ENCODE measurements around the gene RUFY3.
A peak's percentile ranks its signal among the peaks of the same experiment; 100 is the strongest.
"Not testable (repeated sequence)": the region's sequence is repeated elsewhere in the genome, so short reads cannot be mapped to it uniquely, and the experiment has no call there.

The RUFY3 gene, protein sequence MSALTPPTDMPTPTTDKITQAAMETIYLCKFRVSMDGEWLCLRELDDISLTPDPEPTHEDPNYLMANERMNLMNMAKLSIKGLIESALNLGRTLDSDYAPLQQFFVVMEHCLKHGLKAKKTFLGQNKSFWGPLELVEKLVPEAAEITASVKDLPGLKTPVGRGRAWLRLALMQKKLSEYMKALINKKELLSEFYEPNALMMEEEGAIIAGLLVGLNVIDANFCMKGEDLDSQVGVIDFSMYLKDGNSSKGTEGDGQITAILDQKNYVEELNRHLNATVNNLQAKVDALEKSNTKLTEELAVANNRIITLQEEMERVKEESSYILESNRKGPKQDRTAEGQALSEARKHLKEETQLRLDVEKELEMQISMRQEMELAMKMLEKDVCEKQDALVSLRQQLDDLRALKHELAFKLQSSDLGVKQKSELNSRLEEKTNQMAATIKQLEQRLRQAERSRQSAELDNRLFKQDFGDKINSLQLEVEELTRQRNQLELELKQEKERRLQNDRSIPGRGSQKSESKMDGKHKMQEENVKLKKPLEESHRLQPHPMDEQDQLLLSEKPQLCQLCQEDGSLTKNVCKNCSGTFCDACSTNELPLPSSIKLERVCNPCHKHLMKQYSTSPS

DNA sequence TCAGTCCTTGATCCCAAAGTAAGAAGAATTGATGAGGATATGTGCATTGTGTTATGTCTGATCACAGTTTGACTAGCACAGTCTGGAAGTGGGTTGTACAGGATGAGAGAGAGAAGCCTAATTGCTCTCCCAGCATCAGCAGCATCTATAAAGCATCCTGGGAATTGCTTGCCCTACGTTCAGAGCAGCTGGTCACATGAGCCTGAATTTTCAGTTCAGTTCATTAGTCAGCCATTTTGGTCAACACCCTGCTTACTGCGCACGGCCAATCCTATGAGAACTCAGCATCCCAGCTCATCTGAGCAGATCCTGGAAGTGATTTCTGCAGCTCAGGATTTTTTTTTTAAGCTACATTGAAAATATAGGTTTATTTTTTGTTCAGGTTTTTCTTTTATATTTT, at the start of gene RUFY3:
Gene RUFY3, plus strand, starts transcription at position 218 of the 400 bp plus-strand sequence. CDS start 610 bp downstream, outside the sequence.
- no peak for DNase-seq

DNA sequence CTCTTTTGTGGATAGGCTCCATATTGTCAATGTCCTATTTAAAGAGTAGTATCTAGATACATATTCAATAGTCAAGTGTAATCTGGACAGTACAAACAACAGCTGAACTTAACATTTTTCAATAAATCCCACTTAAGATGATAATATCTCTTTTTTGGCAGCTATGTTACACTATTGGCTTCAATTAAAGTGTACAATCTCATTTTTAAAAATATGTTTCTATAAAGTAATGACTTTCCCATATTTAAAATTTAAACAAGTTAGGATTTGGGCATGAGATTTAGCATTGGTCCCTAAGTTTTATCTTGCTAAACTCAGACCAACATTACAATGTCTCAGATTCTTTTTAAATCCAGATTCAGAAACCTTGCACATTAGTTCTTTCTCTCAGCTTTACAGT, 47.6 kb upstream of the RUFY3 start:
- DNase-seq: no peak

DNA sequence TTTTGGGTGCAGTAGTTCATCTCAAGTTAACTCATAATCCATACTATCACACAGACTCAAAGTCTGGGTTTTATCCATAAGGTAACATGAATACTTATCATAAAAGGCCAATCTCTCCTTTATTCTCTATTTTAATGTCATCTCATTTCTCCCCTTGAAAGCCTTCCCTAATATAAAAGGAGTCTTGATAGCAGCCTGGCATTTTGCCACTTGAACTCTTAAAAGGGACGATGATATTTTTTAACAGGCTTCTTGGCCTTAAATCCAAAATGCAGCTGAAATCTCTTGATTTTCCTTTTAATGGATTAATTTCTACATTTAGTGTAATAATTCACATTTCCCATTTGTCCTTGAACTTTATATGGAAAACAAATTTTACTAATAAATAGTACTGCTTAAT, 47.0 kb upstream of the RUFY3 start:
- no peak for DNase-seq

DNA sequence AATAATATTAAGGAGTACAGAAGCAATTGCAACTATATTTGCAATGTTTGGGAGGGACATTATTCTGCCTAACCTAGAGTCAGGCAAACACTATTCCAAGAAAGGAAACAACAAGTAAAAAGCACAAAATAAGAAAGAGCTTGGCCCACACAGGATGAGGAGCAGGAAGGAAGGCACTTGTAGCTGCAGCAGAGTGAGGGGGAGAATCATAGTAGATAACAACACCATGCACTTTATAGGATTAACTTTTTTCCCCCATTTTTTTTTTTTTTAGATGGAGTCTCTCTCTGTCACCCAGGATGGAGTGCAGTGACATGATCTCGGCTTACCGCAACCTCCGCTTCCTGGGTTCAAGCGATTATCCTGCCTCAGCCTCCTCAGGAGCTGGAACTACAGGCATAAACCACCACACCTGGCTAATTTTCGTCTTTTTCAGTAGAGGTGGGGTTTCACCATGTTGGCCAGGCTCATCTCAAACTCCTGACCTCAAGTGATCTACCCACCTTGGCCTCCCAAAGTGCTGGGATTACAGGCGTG, 45.1 kb upstream of the RUFY3 start:
- no peak for DNase-seq

DNA sequence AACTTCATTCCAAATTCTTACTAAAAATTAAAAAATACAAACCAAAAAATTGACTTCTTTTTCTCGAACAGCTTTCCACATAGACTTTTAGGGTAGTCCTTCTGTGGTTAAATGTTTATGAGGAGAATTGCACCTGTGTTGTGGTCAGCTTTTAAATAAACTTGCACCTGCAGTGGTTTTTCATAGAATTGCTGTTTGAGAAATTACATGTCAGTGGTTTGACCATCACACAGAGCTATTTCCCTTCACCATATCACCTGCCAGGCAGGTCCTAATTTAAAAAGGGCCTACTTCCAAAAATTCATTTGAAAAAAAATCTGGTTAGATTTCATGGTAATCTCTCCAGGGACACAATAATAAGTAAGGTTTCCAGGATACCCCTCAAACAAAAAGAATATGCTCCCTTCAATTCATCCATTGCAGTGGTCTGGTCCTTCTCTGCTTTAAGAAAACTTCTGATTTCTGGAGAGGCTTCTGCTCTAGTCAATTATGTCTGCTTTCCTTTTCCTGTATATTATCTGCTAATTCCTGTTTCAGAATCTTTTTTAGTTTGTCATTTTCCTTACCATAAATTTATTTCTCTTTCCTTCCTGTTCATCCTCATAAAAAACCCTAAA, 43.3 kb upstream of the RUFY3 start:
- no peak for DNase-seq

DNA sequence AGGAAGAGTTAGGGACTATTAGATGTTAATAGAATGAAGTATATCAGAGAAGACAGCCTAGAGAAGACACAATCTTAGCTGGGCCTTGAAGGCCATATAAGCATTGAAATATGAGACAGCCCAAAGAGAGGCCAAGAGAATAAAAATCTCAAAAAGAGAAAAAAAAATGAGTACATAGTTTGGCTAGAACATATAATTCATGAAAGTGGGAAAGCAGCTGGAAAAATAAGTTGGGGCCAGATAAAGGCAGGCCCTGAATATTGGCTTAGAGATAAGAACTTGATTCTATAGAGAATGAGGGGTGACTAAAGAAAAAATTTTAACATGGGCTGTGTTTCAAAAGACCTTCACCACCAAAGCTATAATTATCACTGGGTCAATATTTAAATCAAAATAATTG, 40.8 kb upstream of the RUFY3 start:
- DNase-seq: no peak

DNA sequence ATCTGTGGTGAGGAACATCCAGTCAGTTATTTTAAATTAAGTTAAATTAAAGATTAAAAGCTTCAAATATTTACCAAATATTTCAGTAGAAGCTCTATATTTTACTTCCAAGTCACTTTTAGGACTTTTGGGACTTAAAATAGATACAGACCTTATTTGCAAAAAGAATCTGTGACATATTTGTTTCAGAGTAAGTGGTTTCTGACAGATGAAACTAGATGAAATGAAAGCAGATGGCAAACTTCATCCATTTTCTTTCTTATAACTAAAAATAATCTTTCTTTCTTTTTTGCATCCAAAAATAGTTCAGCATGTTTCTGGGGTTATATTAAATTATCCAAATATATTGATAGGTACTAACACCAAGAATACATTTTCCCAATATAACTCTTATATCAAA, 40.1 kb upstream of the RUFY3 start:
- DNase-seq: no peak

DNA sequence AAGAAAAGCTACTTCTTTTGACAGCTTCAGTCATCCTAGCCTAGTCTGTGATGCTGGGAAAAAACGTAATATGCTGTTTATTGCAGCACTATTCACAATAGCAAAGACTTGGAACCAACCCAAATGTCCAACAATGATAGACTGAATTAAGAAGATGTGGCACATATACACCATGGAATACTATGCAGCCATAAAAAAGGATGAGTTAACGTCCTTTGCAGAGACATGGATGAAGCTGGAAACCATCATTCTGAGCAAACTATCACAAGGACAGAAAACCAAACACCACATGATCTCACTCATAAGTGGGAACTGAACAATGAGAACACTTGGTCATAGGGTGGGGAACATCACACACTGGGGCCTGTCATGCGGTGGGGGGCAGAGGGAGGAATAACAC, 39.6 kb upstream of the RUFY3 start:
- DNase-seq: not testable (repeated sequence)

DNA sequence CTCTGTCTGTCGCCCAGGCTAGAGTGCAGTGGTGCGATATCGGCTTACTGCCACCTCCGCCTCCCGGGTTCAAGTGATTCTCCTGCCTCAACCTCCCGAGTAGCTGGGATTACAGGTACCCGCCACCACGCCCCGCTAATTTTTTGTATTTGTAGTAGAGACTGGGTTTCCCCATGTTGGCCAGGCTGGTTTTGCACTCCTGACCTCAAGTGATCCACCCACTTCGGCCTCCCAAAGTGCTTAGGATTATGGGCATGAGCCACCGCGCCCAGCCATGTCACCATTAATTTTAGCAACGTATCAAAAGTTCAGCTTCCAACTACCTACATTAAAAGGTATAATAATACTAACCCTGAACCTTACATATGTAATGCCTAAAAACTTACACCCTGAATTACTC, 34.4 kb upstream of the RUFY3 start:
- DNase-seq: no peak

DNA sequence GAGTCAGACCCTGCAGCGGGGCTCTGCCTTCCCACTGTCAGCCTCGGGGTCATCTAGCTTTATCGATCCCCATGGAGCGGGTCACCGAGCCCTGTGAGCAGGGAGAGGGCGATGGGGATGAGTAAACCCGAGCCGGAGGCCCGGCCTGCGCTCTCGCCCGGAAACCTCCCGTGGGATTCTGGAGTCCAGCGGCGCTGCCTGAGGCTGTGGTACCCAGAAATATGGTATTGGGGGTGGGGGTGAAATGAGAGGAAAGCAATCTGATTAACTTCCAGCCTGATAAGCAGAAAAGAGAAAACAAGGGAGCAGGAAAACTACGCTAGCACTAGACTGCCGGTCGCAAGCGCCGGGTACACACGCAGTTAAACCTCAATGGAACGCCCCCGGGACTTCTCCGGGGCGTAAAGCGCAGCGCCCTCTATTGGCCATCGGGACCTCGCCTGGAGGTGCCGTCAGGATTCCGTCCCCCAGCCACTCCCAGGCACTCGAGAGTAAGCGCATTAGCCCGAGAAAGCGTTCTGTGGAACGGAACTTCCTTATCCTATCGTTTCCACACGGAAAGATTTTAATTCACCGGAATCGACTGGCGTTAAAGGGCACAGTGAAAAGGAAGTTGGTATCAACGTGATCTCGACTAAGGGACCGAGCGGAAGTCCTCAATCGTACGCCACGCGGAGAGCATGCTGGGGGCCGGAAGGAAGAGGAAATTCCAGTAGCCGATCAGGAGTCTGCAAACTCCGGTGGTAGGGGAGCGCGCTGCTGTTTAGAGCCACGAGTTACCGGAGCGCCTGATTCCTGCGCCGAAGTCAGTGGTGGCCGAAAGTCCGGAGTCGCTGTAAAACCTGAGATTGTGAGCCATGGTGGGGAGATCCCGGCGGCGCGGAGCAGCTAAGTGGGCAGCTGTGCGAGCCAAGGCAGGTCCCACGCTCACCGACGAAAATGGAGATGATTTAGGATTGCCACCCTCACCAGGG, 33.7 kb upstream of the RUFY3 start, which contains the start of gene UTP3:
Gene UTP3, plus strand, starts transcription at position 712 of the 974 bp plus-strand sequence. Its CDS starts 146 bp downstream, at position 858.
- DNase-seq: peak; percentile 94

DNA sequence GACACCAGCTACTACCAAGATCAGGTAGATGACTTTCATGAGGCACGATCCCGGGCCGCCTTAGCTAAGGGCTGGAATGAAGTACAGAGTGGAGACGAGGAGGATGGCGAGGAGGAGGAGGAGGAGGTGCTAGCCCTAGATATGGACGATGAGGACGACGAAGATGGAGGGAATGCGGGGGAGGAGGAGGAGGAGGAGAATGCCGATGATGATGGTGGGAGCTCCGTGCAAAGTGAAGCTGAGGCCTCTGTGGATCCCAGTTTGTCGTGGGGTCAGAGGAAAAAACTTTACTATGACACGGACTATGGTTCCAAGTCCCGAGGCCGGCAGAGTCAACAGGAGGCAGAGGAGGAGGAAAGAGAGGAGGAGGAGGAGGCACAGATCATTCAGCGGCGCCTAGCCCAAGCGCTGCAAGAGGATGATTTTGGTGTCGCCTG, 33.0 kb upstream of the RUFY3 start:
- DNase-seq: no peak

DNA sequence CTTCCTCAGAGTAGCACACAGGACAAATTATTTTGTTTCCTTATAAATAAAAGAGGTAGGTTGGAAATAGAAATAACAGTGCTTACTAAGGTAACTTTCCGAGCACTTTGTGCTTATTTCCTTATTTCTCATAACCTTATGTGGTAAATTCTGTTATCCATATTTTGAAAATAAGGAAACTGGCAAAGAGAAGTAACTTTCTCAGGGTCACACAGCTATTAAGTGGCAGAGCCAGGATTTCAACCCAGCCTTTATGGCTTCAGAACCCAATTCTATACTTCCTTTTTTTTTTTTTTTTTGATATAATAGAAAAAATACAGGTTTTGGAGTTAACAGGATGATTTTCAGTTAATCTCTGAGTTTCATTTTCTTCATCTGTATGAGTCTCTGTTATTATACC, 30.1 kb upstream of the RUFY3 start:
- no peak for DNase-seq

DNA sequence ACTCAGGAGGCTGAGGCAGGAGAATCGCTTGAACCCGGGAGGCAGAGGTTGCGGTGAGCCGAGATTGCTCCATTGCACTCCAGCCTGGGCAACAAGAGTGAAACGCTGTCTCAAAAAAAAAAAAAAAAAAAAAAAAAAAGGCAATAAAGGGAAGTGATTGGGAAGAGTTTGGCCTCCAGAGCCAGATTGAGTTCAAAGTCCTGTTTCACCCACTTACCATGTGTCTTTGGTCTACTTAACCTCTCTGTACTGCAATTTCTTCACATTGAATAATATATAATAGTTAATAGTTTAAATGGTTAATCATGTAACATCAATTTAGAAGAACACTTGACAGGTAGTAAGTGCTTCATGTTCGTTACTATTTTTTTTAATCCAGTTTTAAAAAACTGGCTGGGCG, 27.1 kb upstream of the RUFY3 start:
- not testable (repeated sequence) for DNase-seq

DNA sequence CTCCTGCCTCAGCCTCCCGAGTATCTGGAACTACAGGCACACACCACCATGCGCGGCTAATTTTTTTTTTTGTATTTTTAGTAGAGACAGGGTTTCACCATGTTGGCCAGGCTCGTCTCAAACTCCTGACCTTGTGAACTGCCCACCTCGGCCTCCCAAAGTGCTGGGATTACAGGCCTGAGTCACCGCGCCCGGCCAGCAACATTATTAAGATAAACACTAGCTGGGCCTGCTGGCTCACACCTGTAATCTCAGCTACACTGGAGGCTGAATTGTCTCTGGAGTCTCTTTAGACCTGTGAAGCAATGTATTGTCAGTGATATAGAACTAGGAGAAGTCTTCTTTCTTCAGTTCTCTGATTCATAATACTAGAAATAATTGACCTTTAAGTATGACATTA, 23.3 kb upstream of the RUFY3 start:
- not testable (repeated sequence) for DNase-seq

DNA sequence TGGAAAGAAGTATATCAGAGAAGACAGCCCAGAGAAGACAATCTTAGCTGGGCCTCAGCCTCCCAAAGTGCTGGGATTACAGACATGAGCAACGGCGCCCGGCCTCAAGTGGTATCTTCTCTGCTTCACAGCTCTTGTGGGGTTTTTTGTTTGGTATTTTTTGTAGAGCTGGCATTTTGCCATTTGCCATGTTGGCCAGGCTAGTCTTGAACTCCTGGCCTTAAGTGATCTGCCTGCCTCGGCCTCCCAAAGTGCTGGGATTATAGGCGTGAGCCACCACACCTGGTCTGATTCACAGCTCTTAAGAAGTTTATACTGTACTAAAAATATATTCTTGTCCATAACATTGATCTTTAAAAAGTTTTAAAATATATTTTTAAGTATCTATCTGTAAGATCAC, 21.1 kb upstream of the RUFY3 start:
- DNase-seq: no peak

DNA sequence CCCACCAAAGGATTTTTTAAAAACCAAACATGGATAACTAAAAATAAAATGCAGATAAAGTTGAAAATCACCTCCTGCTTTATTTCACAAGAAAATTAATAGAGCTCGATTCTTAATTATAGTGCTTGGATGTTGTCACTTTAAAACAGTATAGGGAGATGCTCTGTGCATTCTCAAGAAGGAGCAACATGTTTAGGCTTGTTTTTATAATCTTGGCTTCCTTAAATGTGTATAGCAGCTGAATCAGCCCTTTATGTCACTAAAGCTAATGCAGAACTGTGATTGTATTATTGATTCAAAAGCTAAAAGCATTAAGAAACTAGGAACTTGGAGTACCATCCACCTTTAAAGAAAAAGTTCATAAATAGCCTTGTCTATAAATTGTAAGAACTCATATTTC, 20.5 kb upstream of the RUFY3 start:
- no peak for DNase-seq

DNA sequence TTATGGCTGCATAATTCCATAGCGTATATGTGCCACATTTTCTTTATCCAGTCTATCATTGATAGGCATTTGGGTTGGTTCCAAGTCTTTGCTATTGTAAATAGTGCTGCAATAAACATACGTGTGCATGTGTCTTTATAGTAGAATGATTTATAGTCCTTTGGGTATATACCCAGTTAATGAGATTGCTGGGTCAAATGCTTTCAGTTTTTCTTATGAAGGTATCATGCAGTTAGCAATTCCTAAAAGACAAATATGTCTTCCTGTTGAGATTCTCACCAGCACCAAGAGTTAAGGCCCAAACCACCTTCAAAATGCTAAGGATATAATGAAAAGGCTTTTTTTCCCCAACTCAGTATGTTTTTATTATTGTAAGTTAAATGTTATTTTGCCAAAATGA, 19.2 kb upstream of the RUFY3 start:
- DNase-seq: not testable (repeated sequence)

DNA sequence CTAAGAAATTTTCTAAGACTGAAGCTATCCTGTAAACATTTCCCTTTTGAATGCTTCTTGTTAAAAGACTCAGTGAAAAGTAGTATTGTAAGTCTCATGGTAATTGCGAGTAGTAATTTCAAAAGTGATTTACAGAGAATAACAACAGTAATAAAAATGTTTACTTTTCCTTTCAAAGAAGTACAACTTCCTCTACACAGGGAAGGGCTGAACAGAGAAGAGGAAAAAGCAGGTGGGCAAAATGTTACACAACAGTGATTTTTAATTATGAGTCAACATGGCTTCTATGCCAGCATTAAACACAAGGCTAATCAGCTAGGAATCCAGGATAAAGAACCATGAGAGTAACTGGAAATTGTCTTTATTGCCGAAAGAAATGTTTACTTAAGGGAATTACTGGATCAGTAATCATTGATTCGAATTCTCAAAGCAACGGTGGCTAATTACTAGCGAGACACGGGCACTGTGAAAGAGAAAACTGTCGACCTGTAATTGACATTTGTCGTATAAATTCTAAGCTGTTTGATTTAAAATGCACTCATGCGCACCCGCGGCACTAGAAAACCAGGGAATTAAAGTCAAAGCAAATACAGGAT, 18.0 kb upstream of the RUFY3 start:
- no peak for DNase-seq

DNA sequence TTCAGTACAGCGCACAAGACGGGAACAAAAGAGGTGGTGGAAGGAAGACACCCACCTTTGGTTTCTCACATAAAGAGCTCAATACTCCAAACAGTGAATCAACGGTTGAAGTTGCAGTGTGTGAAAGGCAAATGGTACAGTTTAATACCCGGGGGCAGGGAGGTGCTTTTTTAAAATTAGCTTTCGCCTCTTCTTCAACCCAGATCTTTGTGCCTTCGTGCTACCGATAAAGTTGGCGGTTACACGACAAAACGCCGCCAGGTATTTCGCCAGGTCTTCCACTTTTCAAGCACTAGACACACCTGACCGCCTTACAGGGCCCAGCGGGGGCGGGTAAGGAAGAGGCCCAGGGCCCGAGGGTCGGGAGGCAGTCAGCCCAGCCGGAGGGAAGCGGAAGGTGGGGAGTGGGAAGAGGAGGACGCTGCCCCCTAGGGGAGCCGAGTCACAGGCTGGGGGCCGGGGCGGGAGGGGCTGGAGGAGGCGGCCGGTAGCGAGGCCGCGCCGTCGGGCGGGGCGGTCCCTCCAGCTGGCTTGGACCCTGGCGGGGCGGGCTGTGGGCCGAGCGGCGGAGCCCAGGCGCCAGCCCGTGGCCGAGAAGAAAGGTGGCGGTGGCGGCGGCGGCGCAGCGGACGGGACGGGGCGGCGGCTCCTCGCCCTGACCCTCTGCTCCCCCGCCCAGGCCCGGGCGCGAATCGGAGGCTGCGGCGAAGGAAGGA, 17.4 kb upstream of the RUFY3 start:
- peak; percentile 42 for DNase-seq

DNA sequence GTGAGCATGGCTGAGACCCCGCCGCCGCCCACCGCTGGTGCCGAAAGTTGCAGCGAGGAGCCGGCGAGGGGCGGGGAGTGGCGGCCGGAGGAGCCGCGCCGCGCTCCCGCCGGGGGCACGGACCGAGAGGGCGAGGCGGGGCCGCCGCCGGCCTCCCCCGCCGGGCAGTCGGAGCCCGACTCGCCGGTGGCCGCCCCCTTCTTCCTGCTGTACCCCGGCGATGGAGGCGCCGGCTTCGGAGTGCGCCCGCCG, 16.9 kb upstream of the RUFY3 start:
- DNase-seq: no peak

DNA sequence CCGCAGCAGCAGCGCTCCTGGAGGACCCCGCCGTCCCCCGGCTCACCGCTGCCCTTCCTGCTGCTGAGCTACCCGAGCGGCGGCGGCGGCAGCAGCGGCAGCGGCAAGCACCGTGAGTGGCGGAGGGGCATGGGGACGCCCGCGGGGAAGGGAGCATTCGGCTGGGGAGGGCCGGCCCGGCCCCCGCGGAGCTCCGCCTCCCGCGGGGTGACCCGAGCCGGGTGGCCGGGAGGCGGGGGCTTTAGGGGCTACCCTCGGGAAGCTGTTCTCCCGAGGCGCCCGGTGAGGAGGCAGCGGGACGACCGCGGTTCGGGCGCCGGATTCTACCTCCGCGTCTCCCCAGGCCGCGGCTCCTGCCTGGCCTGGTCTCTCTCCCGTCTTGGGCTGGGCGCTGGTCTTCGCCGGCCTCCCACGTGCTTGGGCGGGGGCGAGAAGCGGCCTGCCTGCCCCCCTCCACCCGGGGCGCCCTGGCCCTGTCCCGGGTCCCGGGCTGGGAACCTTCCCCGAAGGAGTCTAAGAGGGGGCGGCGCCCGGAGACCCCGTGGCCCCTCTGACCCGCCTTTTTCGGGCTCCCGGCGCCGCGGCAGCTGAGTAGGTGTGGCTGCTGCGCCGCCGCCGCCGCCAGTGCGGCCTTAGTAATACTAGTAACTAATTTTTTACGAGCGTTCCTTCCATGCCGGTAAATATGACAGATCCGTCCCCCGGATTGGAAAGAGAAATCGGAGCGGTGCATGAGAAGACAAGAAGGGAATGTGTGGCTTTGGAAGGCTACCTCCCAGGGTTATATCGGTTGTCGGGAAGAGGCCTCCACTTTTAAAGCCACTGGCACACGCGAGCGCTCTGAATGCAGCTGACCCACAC, 16.4 kb upstream of the RUFY3 start:
- peak; percentile 29 for DNase-seq
